MM.1S (cell line): ENCODE results near the gene KDM5A.

Experiments used
- DNase-seq: peaks from one replicate; pipeline ENCODE4 v3.0.0-alpha.2; 2015
- H2AFZ ChIP-seq: fragments of 300-600 bp; sonication (generic); 2 replicates; pipeline ENCODE4 v1.6.0; 2016; ENCODE audit warnings: antibody characterized with exemption, low read length
- H3F3A ChIP-seq: fragments of 300-600 bp; sonication (generic); 2 replicates; pipeline ENCODE4 v1.6.1; 2016; ENCODE audit warnings: mild to moderate bottlenecking, antibody characterized with exemption, low read length, moderate library complexity, mixed read lengths; ENCODE audit not compliant: insufficient read depth
- H3K27ac ChIP-seq: fragments of 300-600 bp; sonication (generic); 2 replicates; pipeline ENCODE4 v1.5.1; 2016; ENCODE audit warnings: mild to moderate bottlenecking, low read length
- H3K27me3 ChIP-seq: fragments of 300-600 bp; sonication (generic); replicated peaks from 2 replicates; pipeline ENCODE4 v1.6.0; 2016; ENCODE audit warnings: low read length; ENCODE audit not compliant: insufficient read depth
- H3K36me3 ChIP-seq: fragments of 300-600 bp; sonication (generic); replicated peaks from 2 replicates; pipeline ENCODE4 v1.6.1; 2016; ENCODE audit warnings: mild to moderate bottlenecking, low read length, mixed read lengths; ENCODE audit not compliant: insufficient read depth
- H3K4me1 ChIP-seq: fragments of 300-600 bp; sonication (generic); 2 replicates; pipeline ENCODE4 v1.6.1; 2016; ENCODE audit warnings: low read length, mixed read lengths
- H3K4me2 ChIP-seq: fragments of 300-600 bp; sonication (generic); 2 replicates; pipeline ENCODE4 v1.6.0; 2016; ENCODE audit warnings: low read depth, low read length
- H3K4me3 ChIP-seq: fragments of 300-600 bp; sonication (generic); 2 replicates; pipeline ENCODE4 v1.5.1; 2016; ENCODE audit warnings: low read length, mixed read lengths
- H3K79me2 ChIP-seq: fragments of 300-600 bp; sonication (generic); 2 replicates; pipeline ENCODE4 v1.6.1; 2016; ENCODE audit warnings: mixed run types, low read length, mixed read lengths
- H3K9ac ChIP-seq: fragments of 300-600 bp; sonication (generic); 2 replicates; pipeline ENCODE4 v1.6.1; 2016; ENCODE audit warnings: low read length, mixed read lengths
- H3K9me2 ChIP-seq: fragments of 300-600 bp; sonication (generic); replicated peaks from 2 replicates; pipeline ENCODE4 v1.6.1; 2016; ENCODE audit warnings: mild to moderate bottlenecking, low read length, mixed read lengths; ENCODE audit not compliant: insufficient read depth
- H3K9me3 ChIP-seq: fragments of 300-600 bp; sonication (generic); replicated peaks from 2 replicates; pipeline ENCODE4 v1.6.1; 2016; ENCODE audit warnings: mild to moderate bottlenecking, low read length, mixed read lengths; ENCODE audit not compliant: insufficient read depth
- H4K20me1 ChIP-seq: fragments of 300-600 bp; sonication (generic); 2 replicates; pipeline ENCODE4 v1.6.1; 2016; ENCODE audit warnings: mild to moderate bottlenecking, low read length, moderate library complexity, mixed read lengths; ENCODE audit not compliant: insufficient read depth
- EZH2 ChIP-seq: fragments of 300-600 bp; sonication (generic); optimal IDR thresholded peaks from 2 replicates; pipeline ENCODE3; 2017; ENCODE audit warnings: low read depth, mild to moderate bottlenecking, antibody characterized with exemption, low read length, mixed read lengths
- EZH2phosphoT487 ChIP-seq: fragments of 300-600 bp; sonication (generic); IDR thresholded peaks from 2 replicates; pipeline ENCODE4 v1.6.1; 2018; ENCODE audit warnings: antibody characterized with exemption, low read length
- TF ChIP-seq, protein P1 (sequence below): fragments of 300-600 bp; sonication (generic); IDR thresholded peaks from 2 replicates; pipeline ENCODE4 v1.5.1; 2016; ENCODE audit warnings: antibody characterized with exemption, low read length, mixed read lengths

Gene KDM5A

DNA sequence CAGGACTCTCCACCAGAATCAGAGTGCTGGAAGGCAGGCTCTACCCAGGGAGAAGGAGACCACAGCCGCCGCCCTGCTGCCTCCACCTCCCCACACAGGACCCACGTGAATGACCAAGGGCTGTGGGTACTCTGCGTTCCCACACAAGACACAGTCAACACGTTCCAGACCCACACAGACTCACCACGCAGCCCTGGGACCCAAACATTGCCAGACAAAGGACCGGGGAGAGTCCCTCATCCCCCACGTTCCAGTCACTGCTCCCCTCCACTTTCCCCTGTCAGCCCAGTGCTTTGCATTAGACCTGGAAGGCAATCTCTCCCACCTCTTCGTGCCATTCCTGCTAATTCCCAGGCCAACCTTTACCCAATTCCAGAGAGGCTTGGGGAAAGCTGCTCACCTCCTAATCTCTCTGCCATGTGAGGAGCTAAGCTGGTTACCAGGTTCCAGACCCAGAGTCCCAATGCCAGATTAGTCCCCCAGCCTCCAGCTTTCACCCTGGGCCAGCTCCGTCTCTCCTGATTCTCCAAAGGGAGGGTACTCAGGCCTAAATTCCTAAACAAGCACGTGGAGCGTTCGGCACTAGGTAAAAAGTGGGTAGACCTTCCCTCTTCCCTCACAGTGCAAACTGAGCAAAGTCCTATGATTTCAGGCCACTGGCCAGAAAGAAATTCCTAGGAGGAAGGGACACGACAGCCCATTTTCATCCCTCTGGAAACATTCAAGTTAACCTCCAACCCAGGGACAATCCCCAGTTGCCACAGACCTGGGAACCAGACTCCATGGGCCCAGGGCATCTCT is 131.4 kb downstream of the KDM5A start:
- Histone ChIP-seq H3F3A (no peaks in the 10 kb centered on the region), H3K4me3 (no peak overlapping the region), H3K36me3 (no peaks in the 10 kb centered on the region), H3K9me2 (no peaks in the 10 kb centered on the region), H3K27me3 (peaks cover 38% of the 10 kb centered on the region), H3K4me1 (no peaks in the 10 kb centered on the region), H3K4me2 (no peak overlapping the region), H3K79me2 (no peaks in the 10 kb centered on the region), H3K9me3 (no peaks in the 10 kb centered on the region), H3K27ac (no peak overlapping the region), H3K9ac (no peak overlapping the region), H4K20me1 (no peaks in the 10 kb centered on the region), H2AFZ (no peak overlapping the region)
- TF ChIP-seq EZH2 = no peak
- no peak for TF ChIP-seq EZH2phosphoT487
- TF ChIP-seq, protein P1, sequence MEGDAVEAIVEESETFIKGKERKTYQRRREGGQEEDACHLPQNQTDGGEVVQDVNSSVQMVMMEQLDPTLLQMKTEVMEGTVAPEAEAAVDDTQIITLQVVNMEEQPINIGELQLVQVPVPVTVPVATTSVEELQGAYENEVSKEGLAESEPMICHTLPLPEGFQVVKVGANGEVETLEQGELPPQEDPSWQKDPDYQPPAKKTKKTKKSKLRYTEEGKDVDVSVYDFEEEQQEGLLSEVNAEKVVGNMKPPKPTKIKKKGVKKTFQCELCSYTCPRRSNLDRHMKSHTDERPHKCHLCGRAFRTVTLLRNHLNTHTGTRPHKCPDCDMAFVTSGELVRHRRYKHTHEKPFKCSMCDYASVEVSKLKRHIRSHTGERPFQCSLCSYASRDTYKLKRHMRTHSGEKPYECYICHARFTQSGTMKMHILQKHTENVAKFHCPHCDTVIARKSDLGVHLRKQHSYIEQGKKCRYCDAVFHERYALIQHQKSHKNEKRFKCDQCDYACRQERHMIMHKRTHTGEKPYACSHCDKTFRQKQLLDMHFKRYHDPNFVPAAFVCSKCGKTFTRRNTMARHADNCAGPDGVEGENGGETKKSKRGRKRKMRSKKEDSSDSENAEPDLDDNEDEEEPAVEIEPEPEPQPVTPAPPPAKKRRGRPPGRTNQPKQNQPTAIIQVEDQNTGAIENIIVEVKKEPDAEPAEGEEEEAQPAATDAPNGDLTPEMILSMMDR = no peak
- no peak for DNase-seq

GRCh38 chr12:256958-257357 is 132.2 kb downstream of the KDM5A start:
- H3K9ac ChIP-seq = no peak overlapping the region
- no peaks in the 10 kb centered on the region for H3K36me3 ChIP-seq
- H4K20me1 ChIP-seq = no peaks in the 10 kb centered on the region
- H3K27me3 ChIP-seq = peaks cover 38% of the 10 kb centered on the region
- no peaks in the 10 kb centered on the region for H3K79me2 ChIP-seq
- no peaks in the 10 kb centered on the region for H3K4me1 ChIP-seq
- no peak overlapping the region for H2AFZ ChIP-seq
- H3K4me3 ChIP-seq = no peak overlapping the region
- H3K9me2 ChIP-seq = no peaks in the 10 kb centered on the region
- H3K4me2 ChIP-seq = no peak overlapping the region
- no peak overlapping the region for H3K27ac ChIP-seq
- TF ChIP-seq EZH2 (no peak), EZH2phosphoT487 (no peak)
- TF ChIP-seq, protein P1 = no peak
- no peaks in the 10 kb centered on the region for H3F3A ChIP-seq
- no peaks in the 10 kb centered on the region for H3K9me3 ChIP-seq
- no peak for DNase-seq

DNA sequence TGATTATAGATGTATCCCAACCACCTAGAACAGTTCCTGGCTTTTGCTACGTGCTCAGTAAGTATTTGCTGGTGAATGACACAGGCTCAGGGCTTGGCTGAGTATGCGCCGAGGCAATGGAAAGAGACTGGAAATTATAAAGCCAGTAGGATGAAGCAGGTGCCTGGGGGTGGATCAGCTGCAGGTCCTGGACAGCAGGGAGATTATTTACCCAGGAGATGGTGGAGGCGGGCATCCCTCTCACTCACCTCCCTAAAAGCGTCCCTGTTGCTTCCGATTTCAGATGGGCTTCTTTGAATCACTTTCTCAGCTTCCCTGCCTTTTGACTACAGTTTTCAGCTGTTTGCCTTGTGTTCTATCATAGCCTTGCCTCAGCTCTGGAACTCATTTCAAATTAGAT is 132.9 kb downstream of the KDM5A start:
- Histone ChIP-seq H3K9ac (no peak overlapping the region), H3F3A (no peaks in the 10 kb centered on the region), H3K9me2 (no peaks in the 10 kb centered on the region), H3K36me3 (no peaks in the 10 kb centered on the region), H4K20me1 (no peaks in the 10 kb centered on the region), H3K27ac (no peak overlapping the region), H2AFZ (no peak overlapping the region), H3K4me1 (no peaks in the 10 kb centered on the region), H3K27me3 (peaks cover 38% of the 10 kb centered on the region), H3K9me3 (no peaks in the 10 kb centered on the region), H3K4me2 (no peak overlapping the region), H3K4me3 (no peak overlapping the region), H3K79me2 (no peaks in the 10 kb centered on the region)
- TF ChIP-seq, protein P1 = no peak
- no peak for TF ChIP-seq EZH2phosphoT487
- TF ChIP-seq EZH2 = no peak
- DNase-seq = no peak
